H9 (cell line): ENCODE data around the gene DOCK10. TPM values are rescaled to one million over a fixed set of nuclear protein-coding genes. Genes with fewer than 3 reads are reported as not detected.

ENCODE experiments used
- DNase-seq: peaks from one replicate; pipeline ENCODE4 v3.0.0-alpha.2; 2017
- H2AFZ ChIP-seq: one replicate; pipeline ENCODE4 v1.6.1; 2013; ENCODE audit warnings: mild to moderate bottlenecking, low read length, control low read depth, moderate library complexity
- H2AK5ac ChIP-seq: 2 replicates; pipeline ENCODE4 v1.6.1; 2013; ENCODE audit warnings: low read length, control low read depth, mixed read lengths; ENCODE audit not compliant: insufficient read length
- H2BK120ac ChIP-seq: one replicate; pipeline ENCODE4 v1.6.1; 2013; ENCODE audit warnings: low read depth, mild to moderate bottlenecking, low read length, control low read depth, inconsistent platforms; ENCODE audit not compliant: poor library complexity, severe bottlenecking
- H2BK12ac ChIP-seq: 2 replicates; pipeline ENCODE4 v1.6.1; 2013; ENCODE audit warnings: low read length, control low read depth, mixed read lengths, low read depth; ENCODE audit not compliant: insufficient read length
- H2BK15ac ChIP-seq: 2 replicates; pipeline ENCODE4 v1.6.1; 2013; ENCODE audit warnings: low read depth, low read length, control low read depth
- H2BK20ac ChIP-seq: one replicate; pipeline ENCODE4 v1.6.1; 2013; ENCODE audit warnings: low read depth, mild to moderate bottlenecking, low read length, control low read depth, inconsistent platforms; ENCODE audit not compliant: poor library complexity, severe bottlenecking
- H2BK5ac ChIP-seq: 2 replicates; pipeline ENCODE4 v1.6.1; 2013; ENCODE audit warnings: low read length, control low read depth, mixed read lengths; ENCODE audit not compliant: insufficient read length
- H3K14ac ChIP-seq: 2 replicates; pipeline ENCODE4 v1.6.1; 2013; ENCODE audit warnings: low read length, control low read depth; ENCODE audit not compliant: insufficient read depth
- H3K18ac ChIP-seq: 2 replicates; pipeline ENCODE4 v1.6.1; 2013; ENCODE audit warnings: low read depth, mild to moderate bottlenecking, mixed read lengths, low read length, control low read depth; ENCODE audit not compliant: insufficient read length
- H3K23ac ChIP-seq: 2 replicates; pipeline ENCODE4 v1.6.1; 2013; ENCODE audit warnings: low read length, control low read depth, mixed read lengths, low read depth; ENCODE audit not compliant: insufficient read length
- H3K23me2 ChIP-seq: 2 replicates; pipeline ENCODE4 v1.6.1; 2013; ENCODE audit warnings: low read depth, mild to moderate bottlenecking, mixed read lengths, low read length, control low read depth; ENCODE audit not compliant: insufficient read length, poor library complexity, severe bottlenecking
- H3K27ac ChIP-seq: 2 replicates; pipeline ENCODE4 v1.5.1; 2013; ENCODE audit warnings: low read length, control low read depth, mixed read lengths, low read depth; ENCODE audit not compliant: insufficient read length
- H3K27me3 ChIP-seq: 2 replicates; pipeline ENCODE4 v1.6.1; 2013; ENCODE audit warnings: low read length, control low read depth, inconsistent platforms; ENCODE audit not compliant: insufficient read depth
- H3K4ac ChIP-seq: 2 replicates; pipeline ENCODE4 v1.6.1; 2013; ENCODE audit warnings: low read depth, mild to moderate bottlenecking, control low read depth, inconsistent platforms, low read length, moderate library complexity
- H3K4me1 ChIP-seq: 2 replicates; pipeline ENCODE4 v1.6.1; 2013; ENCODE audit warnings: low read length, control low read depth, inconsistent platforms; ENCODE audit not compliant: insufficient read depth
- H3K4me2 ChIP-seq: 2 replicates; pipeline ENCODE4 v1.6.1; 2013; ENCODE audit warnings: low read length, control low read depth, mixed read lengths; ENCODE audit not compliant: insufficient read length, insufficient read depth
- H3K56ac ChIP-seq: 2 replicates; pipeline ENCODE4 v1.6.1; 2013; ENCODE audit warnings: low read depth, mild to moderate bottlenecking, mixed read lengths, low read length, control low read depth; ENCODE audit not compliant: insufficient read length
- H3K79me1 ChIP-seq: 2 replicates; pipeline ENCODE4 v1.6.1; 2013; ENCODE audit warnings: low read depth, mild to moderate bottlenecking, moderate library complexity, low read length, control low read depth, inconsistent platforms; ENCODE audit not compliant: insufficient read depth, poor library complexity, severe bottlenecking
- H3K79me2 ChIP-seq: 2 replicates; pipeline ENCODE4 v1.6.1; 2013; ENCODE audit warnings: low read length, control low read depth, inconsistent platforms; ENCODE audit not compliant: insufficient read depth
- H3K9ac ChIP-seq: 2 replicates; pipeline ENCODE4 v1.6.1; 2013; ENCODE audit warnings: low read length, control low read depth, mixed read lengths; ENCODE audit not compliant: insufficient read length; ENCODE audit errors: extremely low read depth
- H3K9me3 ChIP-seq: one replicate; pipeline ENCODE4 v1.6.1; 2013; ENCODE audit warnings: low read depth, low read length, inconsistent platforms; ENCODE audit not compliant: control insufficient read depth
- H3T11ph ChIP-seq: one replicate; pipeline ENCODE4 v1.6.1; 2013; ENCODE audit warnings: mild to moderate bottlenecking, low read length, control low read depth, inconsistent platforms
- H4K20me1 ChIP-seq: one replicate; pipeline ENCODE4 v1.6.1; 2013; ENCODE audit not compliant: control insufficient read depth, insufficient read length, insufficient read depth
- H4K5ac ChIP-seq: 2 replicates; pipeline ENCODE4 v1.6.1; 2013; ENCODE audit warnings: low read depth, mild to moderate bottlenecking, mixed read lengths, low read length, control low read depth; ENCODE audit not compliant: insufficient read length
- H4K8ac ChIP-seq: replicated peaks from 2 replicates; pipeline ENCODE4 v1.6.1; 2013; ENCODE audit warnings: low read length, control low read depth, mixed read lengths, low read depth; ENCODE audit not compliant: insufficient read length
- H4K91ac ChIP-seq: 2 replicates; pipeline ENCODE4 v1.6.1; 2013; ENCODE audit warnings: low read depth, mild to moderate bottlenecking, moderate library complexity, mixed read lengths, low read length, control low read depth; ENCODE audit not compliant: insufficient read length
- H3K27ac Mint-ChIP-seq, 3 experiments: 2 replicates in 2 of 3; 3 replicates in 1 of 3; pipeline ENCODE4 v1.8.0; 2020 to 2021; ENCODE audit warnings: mixed read lengths in 3 of 3, mild to moderate bottlenecking in 1 of 3, moderate library complexity in 1 of 3
- H3K27me3 Mint-ChIP-seq: 2 replicates; pipeline ENCODE4 v1.8.0; 2021; ENCODE audit warnings: low read depth, mild to moderate bottlenecking, moderate library complexity, mixed read lengths
- H3K36me3 Mint-ChIP-seq, 3 experiments: 2 replicates in 2 of 3; 3 replicates in 1 of 3; pipeline ENCODE4 v1.8.0; 2020 to 2021; ENCODE audit warnings: low read depth in 3 of 3, mixed read lengths in 3 of 3; ENCODE audit not compliant: insufficient read depth in 1 of 3
- H3K4me1 Mint-ChIP-seq, 2 experiments: 2 replicates each; pipeline ENCODE4 v1.8.0; 2020; ENCODE audit warnings: mixed read lengths in 2 of 2
- H3K4me3 Mint-ChIP-seq, 2 experiments: 2 replicates in 1 of 2; 3 replicates in 1 of 2; pipeline ENCODE4 v1.8.0; 2020 to 2021; ENCODE audit warnings: mild to moderate bottlenecking in 2 of 2, mixed read lengths in 2 of 2, moderate library complexity in 1 of 2
- H3K9me3 Mint-ChIP-seq, 2 experiments: 2 replicates in 1 of 2; 3 replicates in 1 of 2; pipeline ENCODE4 v1.8.0; 2020; ENCODE audit warnings: mild to moderate bottlenecking in 2 of 2, mixed read lengths in 2 of 2, moderate library complexity in 1 of 2
- WGBS: extraction: QIAGEN DNeasy Blood & Tissue Kit; methylation state at CpG from one replicate; pipeline ENCODE4 v1.1.7; 2013; ENCODE audit warnings: missing lambda C conversion rate, low lambda C conversion rate, mixed read lengths; ENCODE audit not compliant: insufficient read length; ENCODE audit errors: extremely low coverage; 5-methylcytosine and 5-hydroxymethylcytosine counted together
- total RNA-seq: library from RNA; stranded (reverse); gene quantifications from 2 replicates; pipeline ENCODE4 v1.2.1, GENCODE V29; 2021
- TF ChIP-seq, protein P1 (sequence below): fragments of 200-600 bp; sonication (generic); conservative IDR thresholded peaks from 3 replicates; pipeline ENCODE4 v1.8.0; 2021; ENCODE audit warnings: antibody characterized with exemption, mild to moderate bottlenecking

Gene DOCK10
- total RNA-seq, 1 experiment from 2014 or later, result 0.79 TPM

DNA sequence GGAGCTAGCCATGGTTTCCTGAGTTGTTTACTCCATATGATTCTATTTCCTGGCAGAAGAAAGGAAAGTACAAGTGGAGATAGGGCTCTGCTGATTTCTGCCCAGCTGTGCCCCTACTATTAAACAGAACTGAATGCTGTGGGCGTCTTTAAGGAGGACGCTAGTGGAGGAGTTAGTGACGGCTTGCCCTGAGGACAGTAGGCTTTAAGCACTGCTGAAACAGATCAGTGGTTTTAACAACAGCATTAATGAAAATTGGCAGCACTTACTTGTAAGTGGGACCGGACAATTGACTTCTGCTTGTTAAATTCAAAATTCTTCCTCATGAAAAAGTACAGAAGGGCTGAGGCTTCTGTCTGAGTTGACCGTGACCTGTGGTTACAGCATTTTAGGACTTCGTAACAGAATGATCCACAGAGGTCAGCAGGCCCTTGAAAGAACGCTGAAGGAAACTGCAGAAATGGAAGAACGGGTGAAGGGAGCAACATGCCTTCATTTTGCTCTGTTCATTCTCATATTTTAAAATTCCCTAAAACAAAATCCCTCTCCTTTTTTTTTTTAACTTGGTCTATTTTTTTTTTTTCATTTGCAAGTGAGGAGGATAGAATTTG is 245.5 kb downstream of the DOCK10 start:
- no peaks in the 10 kb centered on the region for H3K79me2 ChIP-seq
- no peak overlapping the region for H3K56ac ChIP-seq
- no peak overlapping the region for H2BK20ac ChIP-seq
- no CpG with 5 or more reads among the region's 8 CpGs for WGBS
- no peak overlapping the region for H3K27ac ChIP-seq
- no peaks in the 10 kb centered on the region for H3K4me1 ChIP-seq
- no peak overlapping the region for H4K8ac ChIP-seq
- no peaks in the 10 kb centered on the region for H3K27me3 ChIP-seq
- H2BK120ac ChIP-seq, result no peak overlapping the region
- H3K4me2 ChIP-seq, result no peak overlapping the region
- H2BK5ac ChIP-seq, result no peak overlapping the region
- H3K23me2 ChIP-seq, result no peaks in the 10 kb centered on the region
- no peak overlapping the region for H2AK5ac ChIP-seq
- TF ChIP-seq, protein P1, sequence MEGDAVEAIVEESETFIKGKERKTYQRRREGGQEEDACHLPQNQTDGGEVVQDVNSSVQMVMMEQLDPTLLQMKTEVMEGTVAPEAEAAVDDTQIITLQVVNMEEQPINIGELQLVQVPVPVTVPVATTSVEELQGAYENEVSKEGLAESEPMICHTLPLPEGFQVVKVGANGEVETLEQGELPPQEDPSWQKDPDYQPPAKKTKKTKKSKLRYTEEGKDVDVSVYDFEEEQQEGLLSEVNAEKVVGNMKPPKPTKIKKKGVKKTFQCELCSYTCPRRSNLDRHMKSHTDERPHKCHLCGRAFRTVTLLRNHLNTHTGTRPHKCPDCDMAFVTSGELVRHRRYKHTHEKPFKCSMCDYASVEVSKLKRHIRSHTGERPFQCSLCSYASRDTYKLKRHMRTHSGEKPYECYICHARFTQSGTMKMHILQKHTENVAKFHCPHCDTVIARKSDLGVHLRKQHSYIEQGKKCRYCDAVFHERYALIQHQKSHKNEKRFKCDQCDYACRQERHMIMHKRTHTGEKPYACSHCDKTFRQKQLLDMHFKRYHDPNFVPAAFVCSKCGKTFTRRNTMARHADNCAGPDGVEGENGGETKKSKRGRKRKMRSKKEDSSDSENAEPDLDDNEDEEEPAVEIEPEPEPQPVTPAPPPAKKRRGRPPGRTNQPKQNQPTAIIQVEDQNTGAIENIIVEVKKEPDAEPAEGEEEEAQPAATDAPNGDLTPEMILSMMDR, result no peak
- no peak overlapping the region for H3K14ac ChIP-seq
- H3K9me3 Mint-ChIP-seq, result no peaks in the 10 kb centered on the region
- no peak overlapping the region for H3K9ac ChIP-seq
- H3K9me3 ChIP-seq, result no peaks in the 10 kb centered on the region
- H3K4ac ChIP-seq, result no peak overlapping the region
- H3K27ac Mint-ChIP-seq, result no peak overlapping the region; a peak in 1 of 7 replicates
- H3T11ph ChIP-seq, result no peak overlapping the region
- no peak overlapping the region for H2AFZ ChIP-seq
- no peak overlapping the region for H3K4me3 Mint-ChIP-seq
- no peak overlapping the region for H3K18ac ChIP-seq
- peaks cover 0 to 3% of the 10 kb centered on the region in 2 experiments; a peak in 1 of 4 replicates for H3K4me1 Mint-ChIP-seq
- no peaks in the 10 kb centered on the region for H4K20me1 ChIP-seq
- no peak overlapping the region for H3K23ac ChIP-seq
- no peaks in the 10 kb centered on the region; a peak in 1 of 7 replicates for H3K36me3 Mint-ChIP-seq
- no peak overlapping the region for H4K5ac ChIP-seq
- no peak overlapping the region for H4K91ac ChIP-seq
- H3K27me3 Mint-ChIP-seq, result no peaks in the 10 kb centered on the region
- no peak overlapping the region for H2BK12ac ChIP-seq
- no peak overlapping the region for H2BK15ac ChIP-seq
- DNase-seq, result no peak
- no peaks in the 10 kb centered on the region for H3K79me1 ChIP-seq
